GM11168 (cell line): ENCODE results near the gene PAF1.

Experiments
- in situ Hi-C: fragments of 300-500 bp; cut with MboI; formaldehyde crosslinking; loops from one replicate; pipeline ENCODE4 v1.12.0; 2022; ENCODE audit warnings: low sequenced_read_pairs; ENCODE audit not compliant: unreplicated experiment

PAF1 gene

GRCh38 chr19:39417463-39418181 is 26.7 kb upstream of the PAF1 start:
- in situ Hi-C loops = no loop called here

GRCh38 chr19:39416152-39417120 is 25.5 kb upstream of the PAF1 start:
- in situ Hi-C loops = no loop called here

GRCh38 chr19:39415111-39416046 is 24.5 kb upstream of the PAF1 start:
- in situ Hi-C loops = no loop called here

- in situ Hi-C loops = no loop called here
Measured at GRCh38 chr19:39413911-39414608, 23.2 kb upstream of the PAF1 start.

GRCh38 chr19:39413272-39413910 is 22.5 kb upstream of the PAF1 start:
- in situ Hi-C loops = no loop called here

- in situ Hi-C loops = no loop called here
Measured at GRCh38 chr19:39412867-39413271, 22.0 kb upstream of the PAF1 start.

- in situ Hi-C loops = no loop called here
Measured at GRCh38 chr19:39412100-39412866, 21.4 kb upstream of the PAF1 start, which contains the start of gene PLEKHG2. Gene PLEKHG2 (plus strand): TSS chr19:39412669. CDS start chr19:39414087, 1,418 bp downstream.

GRCh38 chr19:39411832-39412099 is 20.9 kb upstream of the PAF1 start:
- in situ Hi-C loops = no loop called here

- in situ Hi-C loops = no loop called here
Measured at GRCh38 chr19:39411081-39411831, 20.4 kb upstream of the PAF1 start.

- in situ Hi-C loops = no loop called here
Measured at GRCh38 chr19:39410831-39411080, 19.9 kb upstream of the PAF1 start.

- in situ Hi-C loops = no loop called here
Measured at GRCh38 chr19:39410017-39410830, 19.3 kb upstream of the PAF1 start.

GRCh38 chr19:39409208-39410016 is 18.5 kb upstream of the PAF1 start:
- in situ Hi-C loops = no loop called here

- in situ Hi-C loops = no loop called here
Measured at GRCh38 chr19:39408392-39409207, 17.7 kb upstream of the PAF1 start.

- in situ Hi-C loops = no loop called here
Measured at GRCh38 chr19:39407660-39408391, 16.9 kb upstream of the PAF1 start.

GRCh38 chr19:39407410-39407659 is 16.4 kb upstream of the PAF1 start:
- in situ Hi-C loops = no loop called here
